Heart right ventricle (tissue), 16 donors: ENCODE data around the gene SYCP2. TPM values are rescaled to one million over a fixed set of nuclear protein-coding genes. Genes with fewer than 3 reads are reported as not detected.
"Not testable (repeated sequence)": the region's sequence is repeated elsewhere in the genome, so short reads cannot be mapped to it uniquely, and the experiment has no call there.

Experiments
- ATAC-seq, 8 donors: fragments of 200-7000 bp; cut with Tn5 transposase; one replicate each; pipeline ENCODE4 v1.9.1; 2020; ENCODE audit warnings: mild to moderate bottlenecking in 8 of 8, moderate library complexity in 8 of 8, moderate number of reproducible peaks in 1 of 8
- DNase-seq, 2 donors: peaks; one replicate each; pipeline ENCODE4 v3.0.0-alpha.2; 2020
- H3K27ac ChIP-seq, 10 donors: fragments of 200-600 bp; sonication (generic) in 2 of 10; one replicate each; pipeline versions ENCODE4 v1.5.0 to v1.8.0; 2020 to 2022; ENCODE audit warnings: mild to moderate bottlenecking in 3 of 10
- H3K27me3 ChIP-seq, 7 donors: fragments of 200-600 bp; one replicate each; pipeline ENCODE4 v1.8.0; 2021 to 2022; ENCODE audit warnings: mild to moderate bottlenecking in 2 of 7
- H3K36me3 ChIP-seq, 9 donors: fragments of 200-600 bp; sonication (generic) in 1 of 9; one replicate each; pipeline versions ENCODE4 v1.5.0 to v1.8.0; 2020 to 2022; ENCODE audit warnings: mild to moderate bottlenecking in 2 of 9
- H3K4me1 ChIP-seq, 9 donors: fragments of 200-600 bp; sonication (generic) in 1 of 9; one replicate each; pipeline versions ENCODE4 v1.5.0 to v1.8.0; 2020 to 2022; ENCODE audit warnings: mild to moderate bottlenecking in 4 of 9
- H3K4me3 ChIP-seq, 10 donors: fragments of 200-600 bp; sonication (generic) in 2 of 10; one replicate each; pipeline versions ENCODE4 v1.5.0 to v1.8.0; 2020 to 2022; ENCODE audit warnings: mild to moderate bottlenecking in 7 of 10, moderate library complexity in 2 of 10
- H3K9me3 ChIP-seq, 11 donors: fragments of 200-600 bp in 10 of 11; sonication (generic) in 2 of 11; one replicate each; pipeline versions ENCODE4 v1.5.0 to v1.8.0; 2013 to 2022; ENCODE audit warnings: mild to moderate bottlenecking in 2 of 11, control low read depth in 1 of 11, moderate library complexity in 1 of 11
- WGBS, 2 donors: extraction: QIAGEN DNeasy Blood & Tissue Kit; methylation state at CpG; one replicate each; pipeline ENCODE4 v1.1.7; 2013; ENCODE audit warnings: inconsistent platforms in 1 of 2; 5-methylcytosine and 5-hydroxymethylcytosine counted together
- intact Hi-C, 10 donors: fragments of 100-400 bp; cut with DNase I; formaldehyde crosslinking; loops; one replicate each; pipeline versions ENCODE4 v1.11.1 to v1.14.2; 2022
- polyA plus RNA-seq, 2 donors: library from polyadenylated mRNA; stranded (reverse); fragments of 200-250 nt; gene quantifications; one replicate each; pipeline ENCODE4 v1.2.3, GENCODE V29; 2013
- total RNA-seq, 10 donors: library from RNA; stranded (reverse); fragmentation: NEBNext Ultra II Directional in 3 of 10; extraction: Animal tissue kit (Norgen Biotek cat#: 25700) in 3 of 10; gene quantifications; one replicate each; pipeline versions ENCODE4 v1.2.1 to v1.2.4, GENCODE V29; 2021 to 2023
- TF ChIP-seq, protein P1 (sequence below), 9 donors: fragments of 200-600 bp; sonication (generic) in 2 of 9; IDR thresholded peaks; one replicate each; pipeline versions ENCODE4 v1.5.0 to v1.8.0; 2021 to 2022; ENCODE audit warnings: antibody characterized with exemption in 9 of 9, mild to moderate bottlenecking in 5 of 9, moderate library complexity in 1 of 9
- donor health status: Arrhythmogenic right ventricular cardiomyopathy.
- donor health status: ischemic (EF 13 %, LVEDD 7.1; RV severe dilation, severe dysfunction).
- donor health status: healthy with polysubstance abuse.
- donor health status: DM: no; HTN: yes; CAD: no.
- donor health status: DM: no; HTN: no; CAD: no.
- donor health status: ischemic (EF 25% LVEDD 6.9; RV normal size, moderate dysfunction).
- donor health status: ischemic (EF 25% LVEDD 5.7; RV mildly dilated, moderate dysfunction).
- donor health status: healthy.
- donor health status: DM: yes; HTN: yes; CAD: no.
- donor health status: Ischemic cardiomyopathy.
- donor health status: ischemic (EF 35%, LVEDD 5.7; RV mildly dilated, moderate dysfunction).
- donor health status: nonischemic (EF 11% LVEDD 7.7; RV severe dilation, severe dysfunction).
- donor health status: DM: yes; HTN: yes; CAD: no.
- donor health status: PGD.
- donor health status: ischemic (EF 29% LVEDD 5.4; RV normal size, mild dysfunction).
- donor health status: nonischemic (EF 23%, LVEDD 6.1; RV moderate dilation, normal function).

SYCP2 gene
- total and polyA plus RNA-seq, 12 donors: 0.45 to 7.5 (median 0.93) TPM

DNA sequence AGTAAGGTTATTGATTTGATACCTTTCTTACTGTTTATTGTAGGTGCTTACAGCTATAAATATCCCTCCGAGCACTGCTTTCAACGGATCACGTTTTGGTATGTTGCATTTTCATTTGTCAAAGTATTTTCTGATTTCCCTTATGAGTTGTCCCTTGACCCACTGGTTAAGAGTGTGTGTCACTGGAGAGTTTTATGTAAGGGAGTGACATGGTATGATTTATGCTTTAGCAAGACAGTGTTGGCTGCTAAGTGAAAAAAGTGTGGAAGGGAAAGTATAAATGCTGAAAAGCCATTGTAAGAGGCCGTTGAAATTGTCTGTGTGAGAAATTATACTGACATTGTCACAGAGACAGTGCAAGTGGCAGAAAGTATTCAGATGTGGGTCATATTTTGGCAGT is 72.0 kb downstream of the SYCP2 start:
- TF ChIP-seq, protein P1, sequence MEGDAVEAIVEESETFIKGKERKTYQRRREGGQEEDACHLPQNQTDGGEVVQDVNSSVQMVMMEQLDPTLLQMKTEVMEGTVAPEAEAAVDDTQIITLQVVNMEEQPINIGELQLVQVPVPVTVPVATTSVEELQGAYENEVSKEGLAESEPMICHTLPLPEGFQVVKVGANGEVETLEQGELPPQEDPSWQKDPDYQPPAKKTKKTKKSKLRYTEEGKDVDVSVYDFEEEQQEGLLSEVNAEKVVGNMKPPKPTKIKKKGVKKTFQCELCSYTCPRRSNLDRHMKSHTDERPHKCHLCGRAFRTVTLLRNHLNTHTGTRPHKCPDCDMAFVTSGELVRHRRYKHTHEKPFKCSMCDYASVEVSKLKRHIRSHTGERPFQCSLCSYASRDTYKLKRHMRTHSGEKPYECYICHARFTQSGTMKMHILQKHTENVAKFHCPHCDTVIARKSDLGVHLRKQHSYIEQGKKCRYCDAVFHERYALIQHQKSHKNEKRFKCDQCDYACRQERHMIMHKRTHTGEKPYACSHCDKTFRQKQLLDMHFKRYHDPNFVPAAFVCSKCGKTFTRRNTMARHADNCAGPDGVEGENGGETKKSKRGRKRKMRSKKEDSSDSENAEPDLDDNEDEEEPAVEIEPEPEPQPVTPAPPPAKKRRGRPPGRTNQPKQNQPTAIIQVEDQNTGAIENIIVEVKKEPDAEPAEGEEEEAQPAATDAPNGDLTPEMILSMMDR (IDR thresholded peaks at IDR 0.05): no peak
- DNase-seq (no peak), ATAC-seq (no peak)
- Histone ChIP-seq H3K9me3 (peaks cover 0 to 25% (median 4%) of the 10 kb centered on the region in 11 donors), H3K4me3 (no peak overlapping the region), H3K4me1 (peaks cover 0 to 7% (median 0%) of the 10 kb centered on the region in 9 donors), H3K36me3 (no peaks in the 10 kb centered on the region), H3K27me3 (no peaks in the 10 kb centered on the region), H3K27ac (no peak overlapping the region)
- intact Hi-C loops: no loop called here
- 62% methylated on average over 4 of the region's 4 CpGs for WGBS, 2 donors

DNA sequence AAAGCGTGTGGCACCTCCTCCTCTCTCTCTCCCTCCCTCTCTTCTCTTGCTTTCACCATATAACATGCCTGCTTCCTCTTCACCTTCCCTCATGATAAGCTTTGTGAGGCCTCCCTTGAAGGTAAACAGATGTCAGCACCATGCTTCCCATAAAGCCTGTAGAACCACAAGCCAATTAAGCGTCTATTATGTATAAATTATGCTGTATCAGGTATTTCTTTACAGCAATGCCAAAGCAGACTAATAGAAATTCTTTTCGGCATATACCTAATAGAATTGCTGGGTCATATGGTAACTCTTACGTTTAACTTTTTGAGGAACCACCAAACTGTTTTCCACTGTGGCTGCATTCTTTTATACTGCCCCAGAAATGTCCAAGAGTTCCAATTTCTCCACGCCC is 75.0 kb downstream of the SYCP2 start:
- ATAC-seq: no peak
- Histone ChIP-seq H3K27ac (no peak overlapping the region), H3K4me1 (peaks cover 0 to 7% (median 0%) of the 10 kb centered on the region in 9 donors), H3K36me3 (no peaks in the 10 kb centered on the region), H3K4me3 (no peak overlapping the region), H3K9me3 (peaks cover 0 to 25% (median 4%) of the 10 kb centered on the region in 11 donors), H3K27me3 (no peaks in the 10 kb centered on the region)
- TF ChIP-seq, protein P1 (IDR thresholded peaks at IDR 0.05): no peak
- WGBS, 2 donors: 94 to 95% methylated on average over 5 of the region's 5 CpGs
- DNase-seq: no peak
- intact Hi-C loops: loop anchor here in 1 of 10 donors (10.0 kb wide), 1 partner anchor 284 kb away; no protein-coding TSS in a partner anchor

GRCh38 chr20:59857966-59858365 is 75.5 kb downstream of the SYCP2 start:
- peaks cover 0 to 2% (median 0%) of the 10 kb centered on the region in 9 donors for H3K4me1 ChIP-seq
- ATAC-seq: no peak
- WGBS, 2 donors: 90 to 95% methylated on average over 2 of the region's 2 CpGs

DNA sequence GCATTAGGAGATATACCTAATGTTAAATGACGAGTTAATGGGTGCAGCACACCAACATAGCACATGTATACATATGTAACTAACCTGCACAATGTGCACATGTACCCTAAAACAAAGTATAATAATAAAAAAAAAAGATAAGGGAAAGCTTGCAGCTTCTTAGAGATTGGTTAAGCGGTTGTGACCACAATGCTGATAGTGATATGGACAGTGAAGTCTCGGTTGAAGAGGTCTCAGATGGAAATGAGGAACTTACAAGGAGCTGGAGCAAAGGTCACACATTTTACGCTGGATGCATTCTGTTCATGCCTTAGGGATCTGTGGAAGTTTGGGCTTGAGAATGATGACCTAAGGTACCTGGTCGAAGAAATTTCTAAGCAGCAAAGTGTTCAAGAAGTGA is 76.5 kb downstream of the SYCP2 start:
- not testable (repeated sequence) for H3K4me1 ChIP-seq, DNase-seq, ATAC-seq, H3K4me3 ChIP-seq, H3K27ac ChIP-seq, H3K27me3 ChIP-seq, H3K36me3 ChIP-seq
- peaks cover 0 to 25% (median 4%) of the 10 kb centered on the region in 11 donors for H3K9me3 ChIP-seq
- intact Hi-C loops: loop anchor here in 1 of 10 donors (10.0 kb wide), 1 partner anchor 282 kb away; no protein-coding TSS in a partner anchor
- 91 to 92% methylated on average over 5 of the region's 5 CpGs for WGBS, 2 donors

More at GRCh38 chr20:59857966-59858365, 75.5 kb downstream of the SYCP2 start:
- Histone ChIP-seq H3K9me3 (peaks cover 0 to 25% (median 4%) of the 10 kb centered on the region in 11 donors), H3K36me3 (no peaks in the 10 kb centered on the region), H3K27ac (no peak overlapping the region), H3K27me3 (no peaks in the 10 kb centered on the region), H3K4me3 (no peak overlapping the region)
- TF ChIP-seq, protein P1 (IDR thresholded peaks at IDR 0.05): no peak
- intact Hi-C loops: loop anchor here in 1 of 10 donors (10.0 kb wide), 1 partner anchor 283 kb away; no protein-coding TSS in a partner anchor
- DNase-seq: no peak

GRCh38 chr20:59856526-59856925 is 76.9 kb downstream of the SYCP2 start:
- not testable (repeated sequence) for H3K4me1 ChIP-seq, DNase-seq, H3K27me3 ChIP-seq, H3K36me3 ChIP-seq, H3K4me3 ChIP-seq, ATAC-seq, H3K27ac ChIP-seq
- H3K9me3 ChIP-seq: peaks cover 0 to 25% (median 4%) of the 10 kb centered on the region in 11 donors
- intact Hi-C loops: loop anchor here in 1 of 10 donors (10.0 kb wide), 1 partner anchor 282 kb away; no protein-coding TSS in a partner anchor
- no CpG with 5 or more reads among the region's 1 CpG for WGBS, 2 donors
